Liver (tissue), 9 donors: ENCODE measurements around the gene TOX2. TPM values are rescaled to one million over a fixed set of nuclear protein-coding genes. Genes with fewer than 3 reads are reported as not detected.

Experiments used
- DNase-seq: peaks from one replicate; pipeline ENCODE4 v3.0.0-alpha.2; 2017; ENCODE audit warnings: low spot score
- H3K27ac ChIP-seq, 2 donors: one replicate each; pipeline ENCODE4 v1.7.0; 2013; ENCODE audit warnings: inconsistent platforms in 2 of 2, low read length in 2 of 2, control low read depth in 1 of 2, low read depth in 1 of 2, mild to moderate bottlenecking in 1 of 2
- H3K27me3 ChIP-seq, 4 donors: one replicate each; pipeline versions ENCODE4 v1.6.1 to v1.7.0; 2013; ENCODE audit warnings: low read length in 3 of 4, inconsistent platforms in 1 of 4, mild to moderate bottlenecking in 1 of 4, moderate library complexity in 1 of 4; ENCODE audit not compliant: control insufficient read depth in 4 of 4, insufficient read depth in 4 of 4
- H3K36me3 ChIP-seq, 4 donors: one replicate each; pipeline versions ENCODE4 v1.6.1 to v1.7.0; 2013; ENCODE audit warnings: low read length in 3 of 4, mild to moderate bottlenecking in 3 of 4, low read depth in 1 of 4, moderate library complexity in 1 of 4; ENCODE audit not compliant: control insufficient read depth in 4 of 4, insufficient read depth in 3 of 4
- H3K4me1 ChIP-seq, 4 donors: one replicate each; pipeline versions ENCODE4 v1.6.1 to v1.7.0; 2013; ENCODE audit warnings: low read length in 3 of 4, mild to moderate bottlenecking in 3 of 4, moderate library complexity in 1 of 4; ENCODE audit not compliant: control insufficient read depth in 4 of 4, insufficient read depth in 4 of 4
- H3K4me3 ChIP-seq, 3 donors: one replicate each; pipeline versions ENCODE4 v1.6.1 to v1.7.0; 2013; ENCODE audit warnings: low read length in 3 of 3, control low read depth in 1 of 3, low read depth in 1 of 3, mild to moderate bottlenecking in 1 of 3
- H3K9ac ChIP-seq, 2 donors: one replicate each; pipeline ENCODE4 v1.7.0; 2013; ENCODE audit warnings: low read length in 2 of 2, mild to moderate bottlenecking in 2 of 2, moderate library complexity in 2 of 2, control low read depth in 1 of 2, low read depth in 1 of 2
- H3K9me3 ChIP-seq, 4 donors: one replicate each; pipeline versions ENCODE4 v1.6.1 to v1.7.0; 2013; ENCODE audit warnings: low read length in 3 of 4; ENCODE audit not compliant: control insufficient read depth in 4 of 4
- ATF3 ChIP-seq: IDR thresholded peaks from 2 replicates; pipeline ENCODE4 v1.6.1; 2016; ENCODE audit warnings: antibody characterized with exemption
- CTCF ChIP-seq: fragments of 150-350 bp; IDR thresholded peaks from 2 replicates; pipeline ENCODE4 v1.5.1; 2017; ENCODE audit warnings: improper control_type of control experiment, low read depth, low read length; ENCODE audit not compliant: missing input control
- EGR1 ChIP-seq, 2 donors: IDR thresholded peaks; 2 replicates each; pipeline ENCODE4 v1.6.1; 2016 to 2018; ENCODE audit warnings: antibody characterized with exemption in 2 of 2, low read depth in 2 of 2
- FOXA1 ChIP-seq: IDR thresholded peaks from 2 replicates; pipeline ENCODE4 v1.6.1; 2016; ENCODE audit warnings: antibody characterized with exemption
- FOXA2 ChIP-seq: IDR thresholded peaks from 2 replicates; pipeline ENCODE4 v1.6.1; 2016; ENCODE audit warnings: antibody characterized with exemption
- GABPA ChIP-seq, 2 donors: IDR thresholded peaks in 1 of 2; conservative IDR thresholded peaks in 1 of 2; 2 replicates each; pipeline ENCODE4 v1.6.1; 2016; ENCODE audit warnings: antibody characterized with exemption in 2 of 2, mild to moderate bottlenecking in 1 of 2, moderate library complexity in 1 of 2
- HNF4A ChIP-seq, 2 donors: conservative IDR thresholded peaks; 2 replicates each; pipeline ENCODE4 v1.6.1; 2016; ENCODE audit warnings: antibody characterized with exemption in 2 of 2, mild to moderate bottlenecking in 2 of 2
- HNF4G ChIP-seq: IDR thresholded peaks from 2 replicates; pipeline ENCODE4 v1.6.1; 2016; ENCODE audit warnings: antibody characterized with exemption
- JUND ChIP-seq, 2 donors: IDR thresholded peaks; 2 replicates each; pipeline ENCODE4 v1.6.1; 2016; ENCODE audit warnings: antibody characterized with exemption in 2 of 2
- MAX ChIP-seq: IDR thresholded peaks from 2 replicates; pipeline ENCODE4 v1.6.1; 2016; ENCODE audit warnings: antibody characterized with exemption
- NR2F2 ChIP-seq: IDR thresholded peaks from 2 replicates; pipeline ENCODE4 v1.6.1; 2016; ENCODE audit warnings: antibody characterized with exemption
- RAD21 ChIP-seq, 2 donors: IDR thresholded peaks; 2 replicates each; pipeline ENCODE4 v1.6.1; 2016; ENCODE audit warnings: antibody characterized with exemption in 2 of 2, mild to moderate bottlenecking in 2 of 2
- REST ChIP-seq: IDR thresholded peaks from 2 replicates; pipeline ENCODE4 v1.6.1; 2016; ENCODE audit warnings: antibody characterized with exemption, mild to moderate bottlenecking
- RXRA ChIP-seq, 2 donors: IDR thresholded peaks; 2 replicates each; pipeline ENCODE4 v1.6.1; 2017 to 2018; ENCODE audit warnings: antibody characterized with exemption in 2 of 2, mild to moderate bottlenecking in 1 of 2
- SP1 ChIP-seq: IDR thresholded peaks from 2 replicates; pipeline ENCODE4 v1.6.1; 2018; ENCODE audit warnings: antibody characterized with exemption, mild to moderate bottlenecking
- YY1 ChIP-seq: IDR thresholded peaks from 2 replicates; pipeline ENCODE4 v1.6.1; 2016; ENCODE audit warnings: antibody characterized with exemption, mild to moderate bottlenecking
- ZBTB33 ChIP-seq: IDR thresholded peaks from 2 replicates; pipeline ENCODE4 v1.6.1; 2016; ENCODE audit warnings: antibody characterized with exemption
- WGBS: extraction: QIAGEN DNeasy Blood & Tissue Kit; methylation state at CpG from one replicate; pipeline ENCODE4 v1.1.7; 2013; 5-methylcytosine and 5-hydroxymethylcytosine counted together
- polyA plus RNA-seq, 2 donors: library from polyadenylated mRNA; stranded (reverse) in 1 of 2; unstranded in 1 of 2; fragments of 200-250 nt in 1 of 2; fragments of >200 nt in 1 of 2; fragmentation: Nextera tagmentation in 1 of 2; extraction: Ambion mirVana in 1 of 2; gene quantifications; one replicate each; pipeline versions ENCODE4 v1.2.1 to v1.2.3, GENCODE V29; 2013 to 2015
- total RNA-seq, 2 donors: library from RNA; depleted of rRNA; stranded (reverse); fragments of >200 nt; gene quantifications; one replicate each; pipeline ENCODE4 v1.2.3, GENCODE V29; 2014
- donor health status: healthy.
- donor health status: healthy.
- donor health status: healthy.
- donor health status: healthy.
- donor health status: healthy.

TOX2 gene
- total and polyA plus RNA-seq, 4 donors, result 0.33 to 2.7 (median 1.4) TPM

GRCh38 chr20:44084439-44084838, 169.8 kb downstream of the TOX2 start:
- TF ChIP-seq ATF3, result no peak
- TF ChIP-seq EGR1 (IDR thresholded peaks at IDR 0.05; ENCODE audit: low read depth in 2 of 2), result no peak
- no peak for TF ChIP-seq MAX
- no peak for TF ChIP-seq SP1
- TF ChIP-seq HNF4A (conservative IDR thresholded peaks at IDR 0.05), result no peak
- no peak for TF ChIP-seq ZBTB33
- TF ChIP-seq RAD21 (IDR thresholded peaks at IDR 0.05), result no peak
- no peak for TF ChIP-seq RXRA (IDR thresholded peaks at IDR 0.05)
- TF ChIP-seq YY1, result no peak
- no peak for TF ChIP-seq JUND (IDR thresholded peaks at IDR 0.05)
- no peak for TF ChIP-seq FOXA1
- no peak for TF ChIP-seq CTCF
- no peak for TF ChIP-seq NR2F2
- TF ChIP-seq GABPA (IDR thresholded peaks at IDR 0.05 in 1 of 2, conservative IDR thresholded peaks at IDR 0.05 in 1 of 2), result no peak
- Histone ChIP-seq H3K9me3 (no peaks in the 10 kb centered on the region), H3K9ac (no peak overlapping the region), H3K4me3 (no peak overlapping the region), H3K4me1 (no peaks in the 10 kb centered on the region), H3K27ac (no peak overlapping the region), H3K27me3 (no peaks in the 10 kb centered on the region), H3K36me3 (no peaks in the 10 kb centered on the region)
- DNase-seq, result no peak
- WGBS, result 84% methylated on average over 2 of the region's 2 CpGs

- 93% methylated on average over 7 of the region's 7 CpGs for whole genome bisulfite sequencing
- Histone ChIP-seq H3K4me3 (no peak overlapping the region), H3K27ac (no peak overlapping the region), H3K9me3 (no peaks in the 10 kb centered on the region), H3K4me1 (no peaks in the 10 kb centered on the region), H3K27me3 (no peaks in the 10 kb centered on the region), H3K9ac (no peak overlapping the region), H3K36me3 (no peaks in the 10 kb centered on the region)
- no peak for TF ChIP-seq ATF3
- TF ChIP-seq SP1, result no peak
- no peak for TF ChIP-seq REST
- no peak for TF ChIP-seq CTCF
- TF ChIP-seq HNF4A (conservative IDR thresholded peaks at IDR 0.05), result no peak
- TF ChIP-seq HNF4G, result no peak
- TF ChIP-seq FOXA2, result no peak
- no peak for DNase-seq
Observed at GRCh38 chr20:44084891-44085290, 170.2 kb downstream of the TOX2 start.
